SK-N-SH treated with all-trans-retinoic acid at 6 μM for 48 hours (cell line): Measurements from ENCODE around the gene PPP1R13B.

Experiments used
- ATAC-seq: fragments of 200-7000 bp; cut with Tn5 transposase; 3 replicates; pipeline ENCODE4 v1.9.1; 2020; ENCODE audit warnings: mild to moderate bottlenecking, moderate library complexity
- ARNTL ChIP-seq: fragments of 450-650 bp; formaldehyde crosslinking; IDR thresholded peaks from 2 replicates; pipeline ENCODE4 v1.5.0; 2020; ENCODE audit warnings: low read depth, mild to moderate bottlenecking, moderate library complexity, borderline replicate concordance
- BACH2 ChIP-seq: fragments of 250-450 bp; sonication (Bioruptor Pico); IDR thresholded peaks from 2 replicates; pipeline ENCODE4 v1.9.0; 2021; ENCODE audit warnings: mild to moderate bottlenecking, borderline replicate concordance
- GLIS3 ChIP-seq: fragments of 250-450 bp; sonication (Bioruptor Pico); IDR thresholded peaks from 2 replicates; pipeline ENCODE4 v1.5.0; 2020; ENCODE audit warnings: mild to moderate bottlenecking, moderate library complexity
- ISL1 ChIP-seq: fragments of 250-450 bp; sonication (Bioruptor Pico); IDR thresholded peaks from 2 replicates; pipeline ENCODE4 v2.1.2; 2022; ENCODE audit warnings: mild to moderate bottlenecking, moderate library complexity
- OSR1 ChIP-seq: fragments of 250-450 bp; sonication (Bioruptor Pico); IDR thresholded peaks from 2 replicates; pipeline ENCODE4 v1.8.0; 2022; ENCODE audit warnings: moderate library complexity, mild to moderate bottlenecking, inconsistent platforms
- PATZ1 ChIP-seq: fragments of 250-450 bp; sonication (Bioruptor Pico); IDR thresholded peaks from 2 replicates; pipeline ENCODE4 v1.8.0; 2020; ENCODE audit warnings: mild to moderate bottlenecking, moderate library complexity, borderline replicate concordance
- PPARA ChIP-seq: fragments of 250-450 bp; sonication (Bioruptor Pico); IDR thresholded peaks from 2 replicates; pipeline ENCODE4 v1.5.0; 2020; ENCODE audit warnings: mild to moderate bottlenecking, borderline replicate concordance
- RARB ChIP-seq: fragments of 250-450 bp; sonication (Bioruptor Pico); IDR thresholded peaks from 2 replicates; pipeline ENCODE4 v1.8.0; 2021; ENCODE audit warnings: mild to moderate bottlenecking, moderate library complexity
- SNAI2 ChIP-seq: fragments of 250-450 bp; sonication (Bioruptor Pico); IDR thresholded peaks from 2 replicates; pipeline ENCODE4 v1.5.0; 2020; ENCODE audit warnings: mild to moderate bottlenecking, moderate library complexity
- TOX ChIP-seq: fragments of 250-450 bp; sonication (Bioruptor Pico); IDR thresholded peaks from 2 replicates; pipeline ENCODE4 v1.8.0; 2021; ENCODE audit warnings: mild to moderate bottlenecking, moderate library complexity, borderline replicate concordance
- ZC3H10 ChIP-seq: fragments of 250-450 bp; sonication (Bioruptor Pico); IDR thresholded peaks from 2 replicates; pipeline ENCODE4 v1.5.1; 2021; ENCODE audit warnings: mild to moderate bottlenecking, moderate library complexity
- ZNF565 ChIP-seq: fragments of 450-650 bp; formaldehyde crosslinking; conservative IDR thresholded peaks from 2 replicates; pipeline ENCODE4 v1.5.0; 2020; ENCODE audit warnings: low read depth, mild to moderate bottlenecking, moderate library complexity
- TF ChIP-seq, protein P1 (sequence below): fragments of 250-450 bp; sonication (Bioruptor Pico); IDR thresholded peaks from 2 replicates; pipeline ENCODE4 v1.5.1; 2021; ENCODE audit warnings: mild to moderate bottlenecking, moderate library complexity
- TF ChIP-seq, protein P2 (sequence below): fragments of 250-450 bp; sonication (Bioruptor Pico); IDR thresholded peaks from 2 replicates; pipeline ENCODE4 v1.8.0; 2021; ENCODE audit warnings: low read depth, mild to moderate bottlenecking, moderate library complexity, borderline replicate concordance
- TF ChIP-seq, protein P3 (sequence below): fragments of 250-450 bp; sonication (Bioruptor Pico); IDR thresholded peaks from 2 replicates; pipeline ENCODE4 v1.5.1; 2020; ENCODE audit warnings: low read depth, mild to moderate bottlenecking, moderate library complexity
- TF ChIP-seq, protein P4 (sequence below): fragments of 250-450 bp; sonication (Bioruptor Pico); IDR thresholded peaks from 2 replicates; pipeline ENCODE4 v1.5.0; 2020; ENCODE audit warnings: mild to moderate bottlenecking, moderate library complexity

PPP1R13B gene

DNA sequence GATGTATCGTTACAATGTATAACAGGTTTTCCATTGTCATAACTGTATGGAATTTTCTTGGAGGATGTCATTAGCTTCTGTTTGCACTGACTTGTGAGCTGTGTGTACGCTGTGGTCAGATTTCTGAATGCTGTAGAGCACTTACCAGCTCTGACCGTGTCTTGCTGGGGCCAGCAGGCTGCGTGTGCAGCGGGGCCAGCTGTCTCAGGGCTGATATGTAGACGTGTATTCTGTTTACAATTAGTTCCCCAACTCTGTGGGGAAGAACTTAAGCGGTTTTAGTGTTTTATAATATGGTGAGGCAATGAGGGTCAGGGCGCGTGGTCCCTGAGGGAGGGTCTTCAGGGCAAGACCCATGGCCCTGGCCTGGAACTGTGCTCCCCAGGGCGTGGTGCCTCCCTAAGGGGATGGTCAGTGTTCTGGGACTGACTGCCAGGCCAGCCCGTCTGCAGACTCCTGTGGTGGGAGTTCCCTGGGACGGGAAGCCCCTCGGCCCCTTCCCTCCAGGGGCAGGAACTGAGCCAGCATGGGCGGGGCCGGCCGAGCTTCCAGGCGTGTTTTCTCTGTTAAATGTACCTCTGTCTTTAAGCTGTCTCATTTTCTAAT lies 150.8 kb downstream of the PPP1R13B start:
- TF ChIP-seq, protein P1, sequence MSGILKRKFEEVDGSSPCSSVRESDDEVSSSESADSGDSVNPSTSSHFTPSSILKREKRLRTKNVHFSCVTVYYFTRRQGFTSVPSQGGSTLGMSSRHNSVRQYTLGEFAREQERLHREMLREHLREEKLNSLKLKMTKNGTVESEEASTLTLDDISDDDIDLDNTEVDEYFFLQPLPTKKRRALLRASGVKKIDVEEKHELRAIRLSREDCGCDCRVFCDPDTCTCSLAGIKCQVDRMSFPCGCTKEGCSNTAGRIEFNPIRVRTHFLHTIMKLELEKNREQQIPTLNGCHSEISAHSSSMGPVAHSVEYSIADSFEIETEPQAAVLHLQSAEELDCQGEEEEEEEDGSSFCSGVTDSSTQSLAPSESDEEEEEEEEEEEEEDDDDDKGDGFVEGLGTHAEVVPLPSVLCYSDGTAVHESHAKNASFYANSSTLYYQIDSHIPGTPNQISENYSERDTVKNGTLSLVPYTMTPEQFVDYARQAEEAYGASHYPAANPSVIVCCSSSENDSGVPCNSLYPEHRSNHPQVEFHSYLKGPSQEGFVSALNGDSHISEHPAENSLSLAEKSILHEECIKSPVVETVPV (CRISPR knock-in tag): no peak
- TF ChIP-seq PPARA (no peak), OSR1 (CRISPR knock-in tag) (no peak), ZC3H10 (no peak), RARB (CRISPR knock-in tag) (no peak), SNAI2 (CRISPR knock-in tag) (no peak), GLIS3 (no peak), PATZ1 (CRISPR knock-in tag) (no peak), ARNTL (CRISPR knock-in tag) (no peak), BACH2 (CRISPR knock-in tag) (no peak), ISL1 (CRISPR knock-in tag) (no peak), ZNF565 (CRISPR knock-in tag) (no peak)
- TF ChIP-seq, protein P2, sequence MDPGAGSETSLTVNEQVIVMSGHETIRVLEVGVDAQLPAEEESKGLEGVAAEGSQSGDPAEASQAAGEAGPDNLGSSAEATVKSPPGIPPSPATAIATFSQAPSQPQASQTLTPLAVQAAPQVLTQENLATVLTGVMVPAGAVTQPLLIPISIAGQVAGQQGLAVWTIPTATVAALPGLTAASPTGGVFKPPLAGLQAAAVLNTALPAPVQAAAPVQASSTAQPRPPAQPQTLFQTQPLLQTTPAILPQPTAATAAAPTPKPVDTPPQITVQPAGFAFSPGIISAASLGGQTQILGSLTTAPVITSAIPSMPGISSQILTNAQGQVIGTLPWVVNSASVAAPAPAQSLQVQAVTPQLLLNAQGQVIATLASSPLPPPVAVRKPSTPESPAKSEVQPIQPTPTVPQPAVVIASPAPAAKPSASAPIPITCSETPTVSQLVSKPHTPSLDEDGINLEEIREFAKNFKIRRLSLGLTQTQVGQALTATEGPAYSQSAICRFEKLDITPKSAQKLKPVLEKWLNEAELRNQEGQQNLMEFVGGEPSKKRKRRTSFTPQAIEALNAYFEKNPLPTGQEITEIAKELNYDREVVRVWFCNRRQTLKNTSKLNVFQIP (CRISPR knock-in tag): no peak
- TF ChIP-seq, protein P3, sequence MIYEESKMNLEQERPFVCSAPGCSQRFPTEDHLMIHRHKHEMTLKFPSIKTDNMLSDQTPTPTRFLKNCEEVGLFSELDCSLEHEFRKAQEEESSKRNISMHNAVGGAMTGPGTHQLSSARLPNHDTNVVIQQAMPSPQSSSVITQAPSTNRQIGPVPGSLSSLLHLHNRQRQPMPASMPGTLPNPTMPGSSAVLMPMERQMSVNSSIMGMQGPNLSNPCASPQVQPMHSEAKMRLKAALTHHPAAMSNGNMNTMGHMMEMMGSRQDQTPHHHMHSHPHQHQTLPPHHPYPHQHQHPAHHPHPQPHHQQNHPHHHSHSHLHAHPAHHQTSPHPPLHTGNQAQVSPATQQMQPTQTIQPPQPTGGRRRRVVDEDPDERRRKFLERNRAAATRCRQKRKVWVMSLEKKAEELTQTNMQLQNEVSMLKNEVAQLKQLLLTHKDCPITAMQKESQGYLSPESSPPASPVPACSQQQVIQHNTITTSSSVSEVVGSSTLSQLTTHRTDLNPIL (CRISPR knock-in tag): no peak
- TF ChIP-seq, all 23 proteins: peak for 0
- ATAC-seq: 0 out of 3 replicates have a peak, but pooled peaks have one; percentile 5

GRCh38 chr14:103696070-103696402 lies 151.3 kb downstream of the PPP1R13B start:
- no peak; the same call in 2 of the 3 replicates for ATAC-seq
- TF ChIP-seq ZC3H10 (no peak), SNAI2 (CRISPR knock-in tag) (no peak), PATZ1 (CRISPR knock-in tag) (no peak), TOX (CRISPR knock-in tag) (no peak), BACH2 (CRISPR knock-in tag) (no peak)
- TF ChIP-seq, protein P2 (CRISPR knock-in tag): no peak

DNA sequence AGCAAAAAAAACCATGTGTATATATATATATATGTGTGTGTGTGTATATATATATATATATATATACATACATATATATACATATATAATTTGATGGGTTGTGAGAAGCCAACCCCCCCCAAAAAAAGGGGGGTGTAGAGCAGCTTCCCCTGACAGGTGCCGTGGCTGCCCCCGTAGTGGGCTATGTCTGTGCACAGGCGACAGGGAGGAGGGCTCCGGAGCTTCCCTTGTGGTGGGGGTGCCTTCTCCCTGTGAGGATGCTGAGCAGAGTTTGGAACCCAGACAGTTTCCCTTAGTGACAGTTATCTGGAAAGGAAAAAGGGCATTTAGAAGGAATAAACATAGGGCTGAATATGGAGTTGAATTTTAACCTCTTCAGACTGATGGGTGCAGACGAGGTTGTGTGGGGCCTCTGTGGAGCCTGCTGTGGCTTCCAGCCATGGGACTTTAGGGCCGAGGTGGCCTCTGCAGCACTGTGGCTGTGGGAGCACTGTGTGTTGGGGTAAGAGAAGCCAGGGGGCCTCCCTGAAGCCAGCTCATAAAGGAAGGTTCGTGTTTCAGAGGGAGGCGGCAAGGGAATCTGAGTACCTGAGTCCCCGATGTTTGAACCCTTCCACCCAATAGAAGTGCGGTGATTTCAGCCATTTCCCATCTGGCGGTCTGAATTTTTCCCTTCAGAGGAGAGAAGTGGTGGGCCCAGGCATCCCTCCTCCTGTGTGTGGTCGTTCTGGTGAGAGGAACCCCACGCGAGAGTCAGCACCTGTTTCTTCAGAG lies 151.9 kb downstream of the PPP1R13B start:
- ATAC-seq: no peak
- TF ChIP-seq ZC3H10 (no peak), ISL1 (CRISPR knock-in tag) (no peak), RARB (CRISPR knock-in tag) (no peak)
- TF ChIP-seq, protein P3 (CRISPR knock-in tag): no peak
- TF ChIP-seq, protein P4, sequence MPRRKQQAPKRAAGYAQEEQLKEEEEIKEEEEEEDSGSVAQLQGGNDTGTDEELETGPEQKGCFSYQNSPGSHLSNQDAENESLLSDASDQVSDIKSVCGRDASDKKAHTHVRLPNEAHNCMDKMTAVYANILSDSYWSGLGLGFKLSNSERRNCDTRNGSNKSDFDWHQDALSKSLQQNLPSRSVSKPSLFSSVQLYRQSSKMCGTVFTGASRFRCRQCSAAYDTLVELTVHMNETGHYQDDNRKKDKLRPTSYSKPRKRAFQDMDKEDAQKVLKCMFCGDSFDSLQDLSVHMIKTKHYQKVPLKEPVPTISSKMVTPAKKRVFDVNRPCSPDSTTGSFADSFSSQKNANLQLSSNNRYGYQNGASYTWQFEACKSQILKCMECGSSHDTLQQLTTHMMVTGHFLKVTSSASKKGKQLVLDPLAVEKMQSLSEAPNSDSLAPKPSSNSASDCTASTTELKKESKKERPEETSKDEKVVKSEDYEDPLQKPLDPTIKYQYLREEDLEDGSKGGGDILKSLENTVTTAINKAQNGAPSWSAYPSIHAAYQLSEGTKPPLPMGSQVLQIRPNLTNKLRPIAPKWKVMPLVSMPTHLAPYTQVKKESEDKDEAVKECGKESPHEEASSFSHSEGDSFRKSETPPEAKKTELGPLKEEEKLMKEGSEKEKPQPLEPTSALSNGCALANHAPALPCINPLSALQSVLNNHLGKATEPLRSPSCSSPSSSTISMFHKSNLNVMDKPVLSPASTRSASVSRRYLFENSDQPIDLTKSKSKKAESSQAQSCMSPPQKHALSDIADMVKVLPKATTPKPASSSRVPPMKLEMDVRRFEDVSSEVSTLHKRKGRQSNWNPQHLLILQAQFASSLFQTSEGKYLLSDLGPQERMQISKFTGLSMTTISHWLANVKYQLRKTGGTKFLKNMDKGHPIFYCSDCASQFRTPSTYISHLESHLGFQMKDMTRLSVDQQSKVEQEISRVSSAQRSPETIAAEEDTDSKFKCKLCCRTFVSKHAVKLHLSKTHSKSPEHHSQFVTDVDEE (CRISPR knock-in tag): no peak
- TF ChIP-seq, protein P1 (CRISPR knock-in tag): no peak
